Stimulated activated naive CD4-positive, alpha-beta T cell treated with Interleukin-2 at 50 U/mL for 16 hours (primary cell): Measurements from ENCODE around the gene STAT2.

Experiments
- DNase-seq: peaks from one replicate; lab custom pipeline; 2025; lab: John Stamatoyannopoulos, UW

Gene STAT2

GRCh38 chr12:56293795-56294194 lies 66.1 kb downstream of the STAT2 start:
- DNase-seq = no peak
